H1 (cell line): ENCODE data around the gene KRTAP9-7. TPM values are rescaled to one million over a fixed set of nuclear protein-coding genes. Genes with fewer than 3 reads are reported as not detected.
"Not testable (repeated sequence)": the region's sequence is repeated elsewhere in the genome, so short reads cannot be mapped to it uniquely, and the experiment has no call there.

Experiments
- CTCF ChIA-PET: fragments of 300-600 bp; sonication (Branson Sonifier 250); formaldehyde crosslinking; loops from one replicate; lab custom pipeline; 2021; ENCODE audit not compliant: partially characterized antibody; lab: Charles Lee
- POLR2A ChIA-PET: fragments of 300-600 bp; sonication (Branson Sonifier 250); formaldehyde crosslinking; loops from one replicate; lab custom pipeline; 2021; ENCODE audit warnings: inconsistent platforms; ENCODE audit not compliant: partially characterized antibody; lab: Charles Lee
- DNase-seq, 2 experiments: peaks; one replicate each; pipeline versions ENCODE4 v3.0.0 to v3.0.0-alpha.2; 2010 to 2022; ENCODE audit warnings: low spot score in 2 of 2, low read depth in 1 of 2, mixed read lengths in 1 of 2
- FAIRE-seq: peaks from 2 replicates; lab custom pipeline; 2011; peaks lifted over from hg19 to GRCh38; lab: Jason Lieb, UNC
- H2AFZ ChIP-seq: 2 replicates; pipeline ENCODE4 v1.8.1; 2012; ENCODE audit warnings: low read length, inconsistent platforms
- H2AK5ac ChIP-seq: 2 replicates; pipeline ENCODE4 v1.6.1; 2013; ENCODE audit warnings: low read depth, low read length
- H2BK120ac ChIP-seq: replicated peaks from 2 replicates; pipeline ENCODE3; 2013; ENCODE audit warnings: low read depth, low read length, inconsistent platforms
- H2BK12ac ChIP-seq: 2 replicates; pipeline ENCODE4 v1.6.1; 2013; ENCODE audit warnings: low read depth, low read length
- H2BK15ac ChIP-seq: 2 replicates; pipeline ENCODE4 v1.6.1; 2013; ENCODE audit warnings: low read length
- H2BK20ac ChIP-seq: 2 replicates; pipeline ENCODE4 v1.6.1; 2013; ENCODE audit warnings: low read length
- H2BK5ac ChIP-seq: 2 replicates; pipeline ENCODE4 v1.6.1; 2013; ENCODE audit warnings: low read depth, low read length
- H3K14ac ChIP-seq: 2 replicates; pipeline ENCODE4 v1.6.1; 2013; ENCODE audit warnings: inconsistent platforms; ENCODE audit not compliant: insufficient read length
- H3K18ac ChIP-seq: 2 replicates; pipeline ENCODE4 v1.6.1; 2013; ENCODE audit warnings: low read length; ENCODE audit errors: extremely low read depth
- H3K23ac ChIP-seq: 2 replicates; pipeline ENCODE4 v1.6.1; 2013; ENCODE audit warnings: inconsistent platforms; ENCODE audit not compliant: insufficient read length
- H3K23me2 ChIP-seq: 2 replicates; pipeline ENCODE4 v1.6.1; 2013; ENCODE audit warnings: low read depth, low read length
- H3K27ac ChIP-seq: 2 replicates; pipeline ENCODE4 v1.6.1; 2011; ENCODE audit warnings: low read depth, low read length, inconsistent platforms
- H3K27me3 ChIP-seq, 4 experiments: replicated peaks in 1 of 4; 1 replicate in 1 of 4; 2 replicates in 3 of 4; pipeline versions ENCODE4 v1.6.1 to v1.8.1; 2011 to 2013; ENCODE audit warnings: low read length in 3 of 4, mild to moderate bottlenecking in 3 of 4, inconsistent platforms in 2 of 4, mixed read lengths in 2 of 4, moderate library complexity in 1 of 4; ENCODE audit not compliant: control insufficient read depth in 3 of 4, insufficient read depth in 3 of 4; ENCODE audit errors: extremely low read depth in 1 of 4
- H3K36me3 ChIP-seq, 4 experiments: 2 replicates each; pipeline versions ENCODE4 v1.6.1 to v1.8.1; 2011 to 2013; ENCODE audit warnings: mild to moderate bottlenecking in 4 of 4, low read length in 3 of 4, moderate library complexity in 2 of 4, control low read depth in 1 of 4, inconsistent platforms in 1 of 4; ENCODE audit not compliant: insufficient read depth in 4 of 4, control insufficient read depth in 2 of 4
- H3K4ac ChIP-seq: replicated peaks from 2 replicates; pipeline ENCODE3; 2013; ENCODE audit warnings: low read length, low read depth, mixed read lengths, inconsistent platforms; ENCODE audit not compliant: insufficient read length
- H3K4me1 ChIP-seq, 4 experiments: replicated peaks in 1 of 4; 1 replicate in 1 of 4; 2 replicates in 3 of 4; pipeline versions ENCODE4 v1.6.1 to v1.8.1; 2011 to 2013; ENCODE audit warnings: low read length in 3 of 4, inconsistent platforms in 2 of 4, mixed read lengths in 1 of 4; ENCODE audit not compliant: insufficient read depth in 4 of 4, control insufficient read depth in 3 of 4
- H3K4me2 ChIP-seq, 2 experiments: 2 replicates each; pipeline versions ENCODE4 v1.6.1 to v1.8.1; 2011 to 2013; ENCODE audit warnings: low read depth in 2 of 2, low read length in 2 of 2, control low read depth in 1 of 2, inconsistent platforms in 1 of 2, mild to moderate bottlenecking in 1 of 2; ENCODE audit not compliant: insufficient read depth in 1 of 2
- H3K4me3 ChIP-seq, 4 experiments: fragments of 200-600, 300-600 bp in 1 of 4; sonication (generic), shearing (Covaris generic), sonication (Bioruptor Twin) in 1 of 4; 2 replicates each; pipeline versions ENCODE4 v1.5.1 to v1.8.1; 2011 to 2016; ENCODE audit warnings: low read length in 4 of 4, low read depth in 3 of 4, control low read depth in 2 of 4, inconsistent platforms in 2 of 4, mild to moderate bottlenecking in 2 of 4, mixed read lengths in 1 of 4, moderate library complexity in 1 of 4; ENCODE audit not compliant: insufficient read depth in 2 of 4; ENCODE audit errors: extremely low read depth in 1 of 4
- H3K56ac ChIP-seq: replicated peaks from 2 replicates; pipeline ENCODE3; 2013; ENCODE audit warnings: low read depth, mild to moderate bottlenecking, mixed read lengths, low read length, inconsistent platforms; ENCODE audit not compliant: insufficient read length
- H3K79me1 ChIP-seq: 2 replicates; pipeline ENCODE4 v1.6.1; 2013; ENCODE audit warnings: low read depth, low read length, control low read depth
- H3K79me2 ChIP-seq, 2 experiments: 2 replicates each; pipeline versions ENCODE4 v1.6.1 to v1.8.1; 2012 to 2013; ENCODE audit warnings: low read length in 2 of 2, mild to moderate bottlenecking in 2 of 2, inconsistent platforms in 1 of 2; ENCODE audit not compliant: insufficient read depth in 2 of 2, control insufficient read depth in 1 of 2
- H3K9ac ChIP-seq, 4 experiments: replicated peaks in 1 of 4; 1 replicate in 1 of 4; 2 replicates in 3 of 4; pipeline versions ENCODE4 v1.6.1 to v1.8.1; 2011 to 2013; ENCODE audit warnings: low read depth in 3 of 4, low read length in 3 of 4, control low read depth in 2 of 4, mild to moderate bottlenecking in 2 of 4, moderate library complexity in 2 of 4, inconsistent platforms in 1 of 4; ENCODE audit errors: extremely low read depth in 1 of 4
- H3K9me3 ChIP-seq, 2 experiments: 2 replicates each; pipeline versions ENCODE4 v1.6.1 to v1.8.1; 2012 to 2013; ENCODE audit warnings: mild to moderate bottlenecking in 2 of 2, moderate library complexity in 2 of 2, control low read depth in 1 of 2, inconsistent platforms in 1 of 2, low read depth in 1 of 2, low read length in 1 of 2, mixed read lengths in 1 of 2; ENCODE audit not compliant: insufficient read depth in 2 of 2
- H4K20me1 ChIP-seq, 2 experiments: replicated peaks in 1 of 2; 2 replicates each; pipeline versions ENCODE3 to v1.8.1; 2011 to 2013; ENCODE audit warnings: inconsistent platforms in 2 of 2, low read length in 2 of 2, mild to moderate bottlenecking in 1 of 2; ENCODE audit not compliant: insufficient read depth in 2 of 2, control insufficient read depth in 1 of 2
- H4K5ac ChIP-seq: 2 replicates; pipeline ENCODE4 v1.6.1; 2013; ENCODE audit warnings: low read length, low read depth, mixed read lengths, inconsistent platforms; ENCODE audit not compliant: insufficient read length
- H4K8ac ChIP-seq: 2 replicates; pipeline ENCODE4 v1.8.0; 2013; ENCODE audit warnings: mild to moderate bottlenecking, moderate library complexity, low read length, inconsistent platforms; ENCODE audit not compliant: insufficient read depth; ENCODE audit errors: extremely low read depth
- H4K91ac ChIP-seq: replicated peaks from 2 replicates; pipeline ENCODE3; 2013; ENCODE audit warnings: low read length, mixed read lengths, inconsistent platforms; ENCODE audit not compliant: insufficient read length
- WGBS, 2 experiments: shearing (Covaris generic) in 1 of 2; methylation state at CpG; one replicate each; pipeline versions ENCODE4 v1.1.6 to v1.1.7; 2013 to 2015; ENCODE audit warnings: low lambda C conversion rate in 2 of 2, mixed read lengths in 2 of 2, inconsistent platforms in 1 of 2, low coverage in 1 of 2, missing lambda C conversion rate in 1 of 2; ENCODE audit not compliant: insufficient replicate concordance in 2 of 2, insufficient coverage in 1 of 2, insufficient read length in 1 of 2; ENCODE audit errors: extremely low coverage in 1 of 2, missing lambda C conversion rate in 1 of 2; 5-methylcytosine and 5-hydroxymethylcytosine counted together
- long read RNA-seq, 2 experiments: library from RNA in 1 of 2; library from capped mRNA in 1 of 2; stranded (forward); transcript quantifications; one replicate each; pipeline ENCODE4 v2.0.0, GENCODE V29; 2021; ENCODE audit warnings: inconsistent platforms in 1 of 2
- polyA minus RNA-seq, 3 experiments: library from RNA; depleted of rRNA, polyadenylated mRNA; stranded (reverse); fragments of >200 nt; gene quantifications; 1 replicate in 2 of 3; 2 replicates in 1 of 3; pipeline ENCODE4 v1.2.3, GENCODE V29; 2011
- polyA plus RNA-seq, 7 experiments: library from polyadenylated mRNA; depleted of rRNA in 3 of 7; stranded (reverse) in 5 of 7; unstranded in 2 of 7; fragments of >200 nt in 5 of 7; fragments of 200-250 nt in 2 of 7; gene quantifications; 1 replicate in 5 of 7; 2 replicates in 1 of 7; 4 replicates in 1 of 7; pipeline versions ENCODE4 v1.2.1 to v1.2.3, GENCODE V29; 2011 to 2013; ENCODE audit warnings: missing spikeins in 2 of 7, mixed read lengths in 2 of 7
- total RNA-seq: library from RNA; stranded (reverse); fragmentation: NEBNext Ultra II Directional; extraction: Animal tissue kit (Norgen Biotek cat#: 25700); gene quantifications from 2 replicates; pipeline ENCODE4 v1.2.1, GENCODE V29; 2021

The KRTAP9-7 gene, protein sequence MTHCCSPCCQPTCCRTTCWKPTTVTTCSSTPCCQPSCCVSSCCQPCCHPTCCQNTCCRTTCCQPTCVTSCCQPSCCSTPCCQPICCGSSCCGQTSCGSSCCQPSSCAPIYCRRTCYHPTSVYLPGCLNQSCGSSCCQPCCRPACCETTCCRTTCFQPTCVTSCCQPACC
- total RNA-seq: not detected in 2 replicates
- not detected in 2 replicates for polyA plus RNA-seq (2011; rRNA removed)
- polyA plus RNA-seq (2011; cell fraction: cytosol; rRNA removed): not detected
- not detected for polyA plus RNA-seq (2011; cell fraction: nucleus; rRNA removed)
- polyA plus RNA-seq (2012, experiment 1 of 2): not detected in 4 replicates
- not detected for polyA plus RNA-seq (2012, experiment 2 of 2)
- polyA plus RNA-seq (2013, experiment 1 of 2): not detected
- not detected for polyA plus RNA-seq (2013, experiment 2 of 2)
- polyA minus RNA-seq (2011; rRNA and poly(A)+ RNA removed): not detected in 2 replicates
- polyA minus RNA-seq (2011; cell fraction: cytosol; rRNA and poly(A)+ RNA removed): not detected
- polyA minus RNA-seq (2011; cell fraction: nucleus; rRNA and poly(A)+ RNA removed): not detected
- long read RNA-seq, experiment 1: 0 reads
- long read RNA-seq, experiment 2: 0 reads

GRCh38 chr17:41275648-41276190, at the start of gene KRTAP9-7:
Gene KRTAP9-7 (plus strand): TSS chr17:41275698. CDS start chr17:41275698, 0 bp downstream.
- CTCF ChIA-PET: interaction anchor here (0.8 kb wide), 1 partner anchor 15 kb away, joined by 3 read pairs; no protein-coding TSS in a partner anchor
- H3K9ac ChIP-seq, H3K79me2 ChIP-seq, H2BK15ac ChIP-seq, H3K4me1 ChIP-seq, H4K5ac ChIP-seq, H3K4ac ChIP-seq, H3K23me2 ChIP-seq, H3K14ac ChIP-seq, H3K27ac ChIP-seq, H3K56ac ChIP-seq, H2BK5ac ChIP-seq, H3K4me2 ChIP-seq, H3K27me3 ChIP-seq, H3K4me3 ChIP-seq, H4K20me1 ChIP-seq, H2AFZ ChIP-seq, H3K36me3 ChIP-seq, POLR2A ChIA-PET, DNase-seq, H2AK5ac ChIP-seq, FAIRE-seq, H4K8ac ChIP-seq, H4K91ac ChIP-seq, H2BK120ac ChIP-seq, H2BK20ac ChIP-seq, H2BK12ac ChIP-seq, H3K79me1 ChIP-seq, H3K18ac ChIP-seq, H3K23ac ChIP-seq, H3K9me3 ChIP-seq: not testable (repeated sequence)
- 96% methylated on average over 3 of the region's 3 CpGs; no CpG with 5 or more reads in 1 of the 2 experiments for WGBS, 2 experiments
